Measurements from ENCODE around the gene MED26. TPM values are rescaled to one million over a fixed set of nuclear protein-coding genes. Genes with fewer than 3 reads are reported as not detected.

Gene MED26
- total and polyA plus RNA-seq, 2 of the 13 experiments (the other 11 are each of a cell fraction or from before 2014, with no cell fraction given): 3.5 to 3.8 TPM

DNA sequence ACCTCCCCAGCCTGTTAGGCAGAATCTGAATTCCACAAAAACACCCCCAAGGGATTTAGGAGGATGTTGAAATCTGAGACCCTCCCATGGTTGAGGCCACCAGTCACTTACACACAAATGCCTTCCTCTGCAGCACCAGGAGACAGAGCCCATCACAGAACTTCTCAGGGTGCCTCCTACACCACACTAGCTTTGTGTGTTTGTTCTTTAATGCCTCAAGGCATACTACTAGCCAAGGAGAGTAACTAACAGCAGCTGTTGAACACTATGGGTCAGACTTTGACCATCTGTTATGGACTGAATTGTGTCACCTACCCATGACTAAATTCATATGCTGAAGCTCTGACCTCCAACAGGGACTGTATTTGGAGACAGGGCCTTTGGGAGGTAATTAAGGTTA lies 9.5 kb upstream of the MED26 start:
- ATAC-seq (no peak; the same call in 2 of the 3 replicates), FAIRE-seq (no peak), DNase-seq (ENCODE audit: low spot score) (no peak)
- Histone ChIP-seq H4K20me1 (ENCODE audit: insufficient read depth, low read length) (peaks cover 2% of the 10 kb centered on the region), H3K4me3 (replicated peaks in 1 of 3; ENCODE audit: insufficient read depth in 1 of 3, low read depth in 2 of 3, low read length in 3 of 3) (no peak overlapping the region), H3K79me2 (ENCODE audit: insufficient read depth, low read length) (peaks cover 31% of the 10 kb centered on the region), H3K4me2 (ENCODE audit: low read depth, low read length) (no peak overlapping the region), H3K9ac (ENCODE audit: insufficient read depth, low read depth, low read length) (no peak overlapping the region), H2AFZ (ENCODE audit: low read length) (no peak overlapping the region), H3K9me3 (ENCODE audit: low read length) (no peaks in the 10 kb centered on the region), H3K27ac (ENCODE audit: extremely low read length, insufficient read depth, low read length) (no peak overlapping the region), H3K4me1 (ENCODE audit: insufficient read depth, low read length) (peaks cover 11% of the 10 kb centered on the region), H3K27me3 (ENCODE audit: control insufficient read depth in 1 of 2, insufficient read depth in 2 of 2, low read length in 2 of 2) (no peaks in the 10 kb centered on the region), H3K36me3 (replicated peaks in 1 of 2; ENCODE audit: control insufficient read depth in 1 of 2, insufficient read depth in 2 of 2, low read length in 2 of 2) (peaks cover 15 to 25% of the 10 kb centered on the region in 2 experiments; a peak in 4 of 5 replicates)
- ChIA-PET POLR2A (interaction anchor here (1.1 to 1.5 kb wide), 2 partner anchors 23 to 65 kb away, joined by 4 to 6 read pairs; partner anchors contain the start of gene SLC35E1), CTCF (ENCODE audit: low intra/inter-chr PET ratio, low total read pairs) (no interaction called here)
- TF ChIP-seq CCAR2 (optimal IDR thresholded peaks at IDR 0.05; ENCODE audit: low read depth, low read length) (no peak), GABPB1 (CRISPR knock-in tag; IDR thresholded peaks at IDR 0.05) (no peak)
- intact Hi-C loops (cut with micrococcal nuclease; ENCODE audit: unreplicated experiment): no loop called here
- in situ Hi-C loops (cut with HindIII; ENCODE audit: extremely low pct_ligation_motif_present, low pct_unique_long_range_greater_than_20kb): no loop called here
- no TSS peak for BruUV-seq (replicated peaks)

DNA sequence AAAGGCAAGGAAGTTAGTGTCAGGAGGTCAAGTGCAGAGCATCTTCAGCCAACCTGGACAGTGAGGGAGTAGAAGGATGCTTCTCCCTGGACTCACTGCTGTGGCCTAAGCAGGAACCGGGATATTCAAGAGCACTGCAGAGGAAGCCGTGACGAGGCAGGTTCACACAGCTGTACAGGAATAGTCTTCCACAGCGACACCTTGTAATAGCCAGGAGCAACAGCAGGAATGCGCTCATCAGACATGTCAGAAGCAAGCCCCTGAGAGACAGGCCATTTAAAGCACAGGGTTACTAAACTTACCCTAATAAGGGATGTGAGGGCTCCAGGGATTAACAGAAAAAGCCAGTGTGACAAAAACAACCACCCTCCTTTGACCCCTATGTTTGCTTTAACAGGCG lies 3.5 kb upstream of the MED26 start:
- H3K27ac ChIP-seq (ENCODE audit: extremely low read length, insufficient read depth, low read length): peak overlapping the region; percentile 12
- DNase-seq (ENCODE audit: low spot score) (peak; percentile 24), FAIRE-seq (no peak), ATAC-seq (no peak)
- H3K36me3 ChIP-seq (replicated peaks in 1 of 2; ENCODE audit: control insufficient read depth in 1 of 2, insufficient read depth in 2 of 2, low read length in 2 of 2): peaks cover 4 to 20% of the 10 kb centered on the region in 2 experiments; a peak in 3 of 5 replicates
- H3K4me3 ChIP-seq (replicated peaks in 1 of 3; ENCODE audit: insufficient read depth in 1 of 3, low read depth in 2 of 3, low read length in 3 of 3): no peak overlapping the region
- in situ Hi-C loops (cut with HindIII; ENCODE audit: extremely low pct_ligation_motif_present, low pct_unique_long_range_greater_than_20kb) (no loop called here), intact Hi-C loops (cut with micrococcal nuclease; ENCODE audit: unreplicated experiment) (no loop called here)
- ChIA-PET CTCF (ENCODE audit: low intra/inter-chr PET ratio, low total read pairs) (no interaction called here), POLR2A (interaction anchor here (1.6 kb wide), 1 partner anchor 29 kb away, joined by 4 read pairs; the partner anchor contains the start of gene SMIM7)
- H3K4me2 ChIP-seq (ENCODE audit: low read depth, low read length): no peak overlapping the region
- H4K20me1 ChIP-seq (ENCODE audit: insufficient read depth, low read length): peaks cover 2% of the 10 kb centered on the region
- H3K9ac ChIP-seq (ENCODE audit: insufficient read depth, low read depth, low read length): no peak overlapping the region
- H3K4me1 ChIP-seq (ENCODE audit: insufficient read depth, low read length): peaks cover 28% of the 10 kb centered on the region
- WGBS (ENCODE audit: low lambda C conversion rate): 85% methylated on average over 6 of the region's 6 CpGs
- H3K79me2 ChIP-seq (ENCODE audit: insufficient read depth, low read length): peaks cover 16% of the 10 kb centered on the region
- no peaks in the 10 kb centered on the region for H3K9me3 ChIP-seq (ENCODE audit: low read length)
- no TSS peak for BruUV-seq (replicated peaks)
- H3K27me3 ChIP-seq (ENCODE audit: control insufficient read depth in 1 of 2, insufficient read depth in 2 of 2, low read length in 2 of 2): no peaks in the 10 kb centered on the region; a peak in 1 of 5 replicates
- no peak overlapping the region for H2AFZ ChIP-seq (ENCODE audit: low read length)
- TF ChIP-seq, protein P1, sequence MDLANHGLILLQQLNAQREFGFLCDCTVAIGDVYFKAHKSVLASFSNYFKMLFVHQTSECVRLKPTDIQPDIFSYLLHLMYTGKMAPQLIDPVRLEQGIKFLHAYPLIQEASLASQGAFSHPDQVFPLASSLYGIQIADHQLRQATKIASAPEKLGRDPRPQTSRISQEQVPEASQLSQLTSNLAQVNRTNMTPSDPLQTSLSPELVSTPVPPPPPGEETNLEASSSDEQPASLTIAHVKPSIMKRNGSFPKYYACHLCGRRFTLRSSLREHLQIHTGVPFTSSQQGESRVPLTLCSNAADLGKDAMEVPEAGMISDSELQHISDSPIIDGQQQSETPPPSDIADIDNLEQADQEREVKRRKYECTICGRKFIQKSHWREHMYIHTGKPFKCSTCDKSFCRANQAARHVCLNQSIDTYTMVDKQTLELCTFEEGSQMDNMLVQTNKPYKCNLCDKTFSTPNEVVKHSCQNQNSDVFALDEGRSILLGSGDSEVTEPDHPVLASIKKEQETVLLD (CRISPR knock-in tag; IDR thresholded peaks at IDR 0.05; ENCODE audit: low read depth): no peak
- TF ChIP-seq, protein P2, sequence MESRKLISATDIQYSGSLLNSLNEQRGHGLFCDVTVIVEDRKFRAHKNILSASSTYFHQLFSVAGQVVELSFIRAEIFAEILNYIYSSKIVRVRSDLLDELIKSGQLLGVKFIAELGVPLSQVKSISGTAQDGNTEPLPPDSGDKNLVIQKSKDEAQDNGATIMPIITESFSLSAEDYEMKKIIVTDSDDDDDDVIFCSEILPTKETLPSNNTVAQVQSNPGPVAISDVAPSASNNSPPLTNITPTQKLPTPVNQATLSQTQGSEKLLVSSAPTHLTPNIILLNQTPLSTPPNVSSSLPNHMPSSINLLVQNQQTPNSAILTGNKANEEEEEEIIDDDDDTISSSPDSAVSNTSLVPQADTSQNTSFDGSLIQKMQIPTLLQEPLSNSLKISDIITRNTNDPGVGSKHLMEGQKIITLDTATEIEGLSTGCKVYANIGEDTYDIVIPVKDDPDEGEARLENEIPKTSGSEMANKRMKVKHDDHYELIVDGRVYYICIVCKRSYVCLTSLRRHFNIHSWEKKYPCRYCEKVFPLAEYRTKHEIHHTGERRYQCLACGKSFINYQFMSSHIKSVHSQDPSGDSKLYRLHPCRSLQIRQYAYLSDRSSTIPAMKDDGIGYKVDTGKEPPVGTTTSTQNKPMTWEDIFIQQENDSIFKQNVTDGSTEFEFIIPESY (CRISPR knock-in tag; IDR thresholded peaks at IDR 0.05): peak; percentile 56
- TF ChIP-seq NFATC3 (CRISPR knock-in tag; IDR thresholded peaks at IDR 0.05) (no peak), POLR2AphosphoS2 (IDR thresholded peaks at IDR 0.05; ENCODE audit: low read depth, low read length) (no peak), NR2F6 (IDR thresholded peaks at IDR 0.05) (peak; percentile 49; the same call in 1 of the 2 replicates), NR2F6 (CRISPR knock-in tag; IDR thresholded peaks at IDR 0.05) (no peak), ZNF235 (CRISPR knock-in tag; IDR thresholded peaks at IDR 0.05; ENCODE audit: borderline replicate concordance) (no peak), ZNF484 (CRISPR knock-in tag; IDR thresholded peaks at IDR 0.05; ENCODE audit: borderline replicate concordance, low read depth) (no peak), ETS1 (CRISPR knock-in tag; IDR thresholded peaks at IDR 0.05) (no peak)
- TF ChIP-seq, protein P3, sequence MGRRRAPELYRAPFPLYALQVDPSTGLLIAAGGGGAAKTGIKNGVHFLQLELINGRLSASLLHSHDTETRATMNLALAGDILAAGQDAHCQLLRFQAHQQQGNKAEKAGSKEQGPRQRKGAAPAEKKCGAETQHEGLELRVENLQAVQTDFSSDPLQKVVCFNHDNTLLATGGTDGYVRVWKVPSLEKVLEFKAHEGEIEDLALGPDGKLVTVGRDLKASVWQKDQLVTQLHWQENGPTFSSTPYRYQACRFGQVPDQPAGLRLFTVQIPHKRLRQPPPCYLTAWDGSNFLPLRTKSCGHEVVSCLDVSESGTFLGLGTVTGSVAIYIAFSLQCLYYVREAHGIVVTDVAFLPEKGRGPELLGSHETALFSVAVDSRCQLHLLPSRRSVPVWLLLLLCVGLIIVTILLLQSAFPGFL (CRISPR knock-in tag; IDR thresholded peaks at IDR 0.05): no peak
